Umbilical cord (tissue), 2 donors: ENCODE data around the gene RANBP10. TPM values are rescaled to one million over a fixed set of nuclear protein-coding genes. Genes with fewer than 3 reads are reported as not detected.
A peak's percentile ranks its signal among the peaks of the same experiment; 100 is the strongest.

Source experiments
- DNase-seq: peaks from one replicate; pipeline ENCODE4 v3.0.0-alpha.2; 2015; ENCODE audit warnings: low spot score
- total RNA-seq: library from RNA; depleted of rRNA; stranded (reverse); fragments of >200 nt; gene quantifications from one replicate; pipeline ENCODE4 v1.2.3, GENCODE V29; 2014; ENCODE audit warnings: low replicate concordance; ENCODE audit not compliant: insufficient read depth

Gene RANBP10
- total RNA-seq, 1 donor from 2014 or later: 2.4 TPM

- no peak for DNase-seq
Measured at GRCh38 chr16:67746846-67747245, 59.5 kb downstream of the RANBP10 start.

GRCh38 chr16:67741118-67741517 is 65.2 kb downstream of the RANBP10 start:
- DNase-seq: no peak

DNA sequence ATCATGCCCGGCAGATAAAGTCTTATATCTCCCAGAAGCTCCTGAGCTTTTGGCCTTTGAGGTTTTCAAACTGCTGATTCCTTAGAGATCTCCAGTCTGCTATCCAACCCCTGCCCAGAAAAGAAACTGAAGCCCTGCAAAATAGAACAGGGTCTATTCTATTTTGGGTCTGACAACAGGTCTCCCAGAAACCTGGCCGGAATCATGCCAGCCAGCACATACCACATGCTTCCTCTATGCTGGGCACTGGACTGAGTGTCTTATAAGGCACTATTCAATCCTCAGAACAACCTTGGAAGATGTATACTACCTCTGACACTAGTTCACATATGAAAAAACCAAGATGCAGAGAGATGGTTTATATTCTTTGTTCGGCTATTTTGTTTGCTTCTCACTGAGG is 66.0 kb downstream of the RANBP10 start:
- peak; percentile 29 for DNase-seq

DNA sequence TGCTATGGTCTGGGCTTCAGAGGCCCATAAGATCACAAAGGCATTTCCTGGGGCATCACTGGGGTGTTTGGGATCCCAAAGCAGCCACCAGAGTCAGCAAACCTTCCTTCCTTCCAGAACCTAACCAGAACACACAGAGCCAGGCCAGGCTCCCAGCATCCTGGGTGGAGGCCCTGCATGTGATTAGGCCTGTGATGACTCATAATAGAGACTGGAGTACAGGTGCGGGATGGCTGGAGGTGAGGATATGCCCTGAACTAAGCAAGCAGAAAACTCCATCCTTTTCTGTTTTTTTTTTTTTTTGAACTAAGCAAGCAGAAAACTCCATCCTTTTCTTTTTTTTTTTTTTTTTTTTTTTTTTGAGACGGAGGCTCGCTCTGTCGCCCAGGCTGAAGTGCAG is 69.5 kb downstream of the RANBP10 start:
- DNase-seq: no peak

DNA sequence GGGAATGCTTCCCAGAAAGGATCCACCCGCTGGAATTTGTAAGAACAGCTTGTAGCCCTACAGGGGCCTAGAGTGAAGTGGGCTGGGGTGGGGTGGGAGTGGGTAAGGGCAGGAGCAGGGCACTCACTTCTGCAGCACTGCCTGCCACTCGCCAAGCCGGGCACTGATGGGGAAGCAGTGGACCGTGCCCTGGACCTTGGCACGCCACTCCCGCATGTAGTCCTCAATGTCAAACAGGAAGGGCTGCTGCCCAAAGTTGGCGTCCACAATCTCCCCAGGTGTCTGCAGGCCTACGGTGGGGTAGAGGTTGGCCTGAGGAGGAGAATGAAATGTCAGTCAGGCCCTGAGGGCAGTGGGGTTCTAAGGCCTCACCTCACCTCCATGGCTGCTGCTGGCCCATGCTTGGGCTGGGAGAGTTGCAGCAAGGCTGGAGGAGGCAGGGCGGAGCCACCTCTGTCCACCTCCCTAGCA is 71.6 kb downstream of the RANBP10 start:
- DNase-seq: no peak

GRCh38 chr16:67733734-67734470 is 72.5 kb downstream of the RANBP10 start:
- no peak for DNase-seq

DNA sequence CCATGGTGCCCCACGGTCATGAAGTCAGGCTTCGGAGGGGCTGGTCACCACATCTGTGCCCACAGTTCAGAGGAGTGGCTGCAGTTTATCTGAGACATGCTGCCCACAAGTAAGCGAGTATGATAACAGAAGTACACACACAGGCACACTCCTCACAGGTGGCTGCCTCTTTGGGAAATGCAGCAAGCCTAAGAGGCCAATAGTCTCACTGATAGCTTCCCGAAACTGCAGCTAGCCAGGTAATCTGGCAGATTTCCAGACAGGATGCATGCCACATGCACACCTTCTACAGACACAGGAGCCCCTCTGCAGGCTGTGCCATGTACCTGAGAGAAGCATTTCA is 74.6 kb downstream of the RANBP10 start:
- no peak for DNase-seq

- no peak for DNase-seq
Measured at GRCh38 chr16:67731071-67731752, 75.1 kb downstream of the RANBP10 start.

DNA sequence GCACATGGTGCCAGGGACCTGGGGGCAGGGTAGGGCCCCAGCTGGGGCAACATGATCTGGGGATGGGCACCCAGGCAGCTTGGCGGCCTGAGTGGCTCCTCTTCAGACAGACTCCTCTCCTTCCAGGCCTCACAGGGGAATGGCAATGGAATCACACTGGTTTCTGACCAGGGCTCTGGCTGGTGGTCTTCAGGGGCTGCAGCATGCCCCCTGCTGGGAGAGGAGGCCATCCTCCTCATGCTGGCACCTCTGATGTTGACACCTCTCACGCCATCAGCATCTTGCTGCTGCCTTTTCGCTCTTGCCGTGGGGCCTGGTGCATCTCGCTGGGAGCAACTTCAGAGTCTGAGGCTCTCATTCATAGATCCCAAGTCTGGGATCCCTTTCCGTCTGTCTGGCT is 76.0 kb downstream of the RANBP10 start:
- no peak for DNase-seq

DNA sequence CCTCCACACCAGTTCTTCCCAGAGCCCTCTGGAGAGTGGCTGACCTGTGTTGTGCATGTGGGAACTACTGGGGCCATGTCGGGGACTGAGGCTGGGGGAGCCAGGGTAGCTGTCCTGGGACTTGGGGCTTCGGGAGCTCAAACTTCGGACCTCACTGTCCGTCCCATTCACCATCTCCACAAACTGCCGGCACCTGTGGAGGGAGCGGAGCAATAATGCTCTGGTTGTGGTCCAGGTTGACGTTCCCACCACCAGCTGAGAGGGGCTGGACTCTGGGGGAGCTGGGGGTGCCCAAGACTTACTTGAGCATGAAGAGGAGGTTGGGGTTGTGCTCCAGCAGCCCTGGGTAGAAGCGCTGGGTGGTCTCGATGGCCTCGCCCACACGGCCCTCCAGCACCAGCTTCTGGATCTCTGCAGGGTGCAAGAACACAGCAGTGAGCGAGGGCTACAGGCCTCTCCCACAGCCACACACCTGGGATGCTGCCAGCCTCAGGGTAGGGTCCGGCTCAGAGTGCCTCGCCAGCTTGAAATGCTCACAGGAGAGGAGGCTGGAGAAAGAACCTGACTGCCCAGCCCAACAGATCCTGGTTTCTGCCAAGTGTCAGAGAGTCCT is 76.6 kb downstream of the RANBP10 start:
- no peak for DNase-seq

- DNase-seq: no peak
Measured at GRCh38 chr16:67727521-67728485, 78.6 kb downstream of the RANBP10 start.

- no peak for DNase-seq
Measured at GRCh38 chr16:67726106-67727034, 80.0 kb downstream of the RANBP10 start.

GRCh38 chr16:67723911-67724305 is 82.5 kb downstream of the RANBP10 start:
- DNase-seq: no peak

DNA sequence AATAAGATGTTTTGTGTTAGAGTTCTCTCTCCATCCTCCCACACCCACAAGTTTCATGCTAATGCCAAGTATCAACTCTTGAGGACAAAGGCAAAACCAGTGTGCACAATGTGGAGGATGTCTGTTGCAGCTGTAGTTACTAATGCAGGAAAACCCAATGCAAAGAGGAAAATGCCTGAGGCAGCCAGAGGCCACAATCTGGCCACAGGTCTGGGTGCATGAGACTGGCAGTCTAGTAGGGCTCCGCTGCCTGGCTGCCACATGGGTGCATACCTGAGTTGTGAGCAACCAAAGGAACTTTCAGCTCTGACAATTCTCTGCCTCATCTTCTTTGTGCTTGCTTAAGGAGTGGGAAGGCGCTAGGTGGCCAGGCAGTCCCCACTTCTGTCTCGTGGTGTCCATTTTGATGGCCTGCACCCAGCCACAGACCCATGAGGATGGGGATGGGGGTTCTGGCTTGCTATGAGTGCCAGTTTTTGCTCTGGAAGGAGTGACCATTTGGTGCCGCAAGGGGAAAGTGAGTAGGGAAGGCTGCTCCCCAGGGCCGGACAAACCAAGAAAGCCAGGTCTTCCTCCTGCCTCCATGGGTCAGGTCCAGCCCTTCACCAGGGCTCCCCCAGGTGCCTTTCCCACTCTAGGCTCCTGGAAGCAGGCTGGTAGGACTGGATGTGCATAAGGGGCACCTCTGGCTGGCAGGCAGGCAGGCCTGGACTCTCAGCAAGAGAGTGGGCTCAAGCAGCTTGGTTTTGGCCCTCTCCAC is 83.0 kb downstream of the RANBP10 start:
- no peak for DNase-seq

DNA sequence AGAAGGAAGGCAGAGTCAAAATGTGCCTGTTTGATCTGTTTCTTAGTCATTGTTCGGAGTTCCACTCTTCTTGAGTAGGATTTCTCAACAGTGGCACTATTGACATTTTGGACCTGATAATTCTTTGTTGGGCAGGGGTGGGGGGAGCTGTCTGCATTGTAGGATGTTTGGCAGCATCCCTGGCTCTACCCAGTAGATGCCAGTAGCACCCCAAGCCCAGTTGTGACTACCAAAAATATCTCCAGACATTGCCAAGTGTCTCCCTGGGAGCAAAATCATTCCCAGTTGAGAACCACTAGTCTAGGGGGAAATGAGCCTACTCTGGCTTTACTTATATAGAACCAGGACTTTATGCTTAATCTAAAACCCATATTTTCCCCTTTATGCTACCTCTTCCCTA is 86.1 kb downstream of the RANBP10 start:
- no peak for DNase-seq

- peak; percentile 67 for DNase-seq
Measured at GRCh38 chr16:67719778-67720144, 86.6 kb downstream of the RANBP10 start.

- peak; percentile 98 for DNase-seq
Measured at GRCh38 chr16:67719048-67719777, 87.1 kb downstream of the RANBP10 start, which contains the start of gene GFOD2. Gene GFOD2 (minus strand): TSS chr16:67719316. CDS start chr16:67685715, 33,601 bp downstream.

- no peak for DNase-seq
Measured at GRCh38 chr16:67718668-67719047, 87.7 kb downstream of the RANBP10 start.

DNA sequence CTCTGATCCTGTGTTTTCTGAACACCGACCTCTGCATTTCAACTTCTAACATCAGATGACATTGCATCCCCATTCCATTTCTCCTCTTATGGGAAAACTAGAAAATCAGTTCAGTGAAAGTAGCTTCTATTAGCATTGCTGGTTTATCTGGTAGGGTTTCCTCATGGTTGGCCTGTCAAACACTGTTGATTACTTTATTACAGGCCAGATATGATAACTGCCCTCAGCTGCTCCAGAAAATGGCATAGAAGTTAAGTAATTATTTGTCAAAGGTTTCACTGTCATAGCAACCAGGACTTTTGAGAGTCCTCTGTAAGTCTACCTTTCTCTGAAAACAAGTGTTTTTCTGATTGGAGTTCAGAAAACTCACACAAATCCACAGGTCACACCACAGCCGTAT is 90.3 kb downstream of the RANBP10 start:
- DNase-seq: no peak
